Ishikawa (cell line): ENCODE data around the gene MAP3K19.

Experiments
- CREB1 ChIP-seq: IDR thresholded peaks from 2 replicates; pipeline ENCODE4 v1.6.1; 2012; ENCODE audit warnings: low read depth
- EGR1 ChIP-seq: IDR thresholded peaks from 2 replicates; pipeline ENCODE4 v1.6.1; 2012
- EP300 ChIP-seq: IDR thresholded peaks from 2 replicates; pipeline ENCODE4 v1.6.1; 2012; ENCODE audit warnings: borderline replicate concordance
- MAX ChIP-seq: IDR thresholded peaks from 2 replicates; pipeline ENCODE4 v1.6.1; 2012
- TAF1 ChIP-seq: IDR thresholded peaks from 2 replicates; pipeline ENCODE4 v1.6.1; 2012; ENCODE audit warnings: low read depth, mild to moderate bottlenecking

GRCh38 chr2:134975281-134976009, 71.8 kb downstream of the MAP3K19 start:
- TF ChIP-seq TAF1 (no peak), MAX (no peak), EP300 (no peak), EGR1 (no peak), CREB1 (no peak)
